AG04450 (cell line): ENCODE data around the gene CDADC1. TPM values are rescaled to one million over a fixed set of nuclear protein-coding genes. Genes with fewer than 3 reads are reported as not detected.
"Not testable (repeated sequence)": the region's sequence is repeated elsewhere in the genome, so short reads cannot be mapped to it uniquely, and the experiment has no call there.

Experiments
- CTCF ChIA-PET: fragments of 300-600, 350-600 bp; formaldehyde crosslinking; extraction: SDS; loops from one replicate; lab custom pipeline; 2022; ENCODE audit warnings: antibody characterized with exemption, inconsistent platforms; lab: Charles Lee
- POLR2A ChIA-PET: fragments of 350-600 bp; formaldehyde crosslinking; extraction: SDS; loops from one replicate; lab custom pipeline; 2021; ENCODE audit warnings: antibody characterized with exemption, inconsistent platforms; lab: Yijun Ruan, JAX
- DNase-seq: peaks from one replicate; pipeline ENCODE4 v3.0.0-alpha.2; 2011; ENCODE audit warnings: low read depth, low spot score
- H3K27ac ChIP-seq: one replicate; pipeline ENCODE4 v1.5.1; 2012; ENCODE audit warnings: low read depth, low read length, control low read depth
- H3K27me3 ChIP-seq: one replicate; pipeline ENCODE4 v1.6.0; 2012; ENCODE audit warnings: low read length; ENCODE audit not compliant: control insufficient read depth, insufficient read depth
- H3K4me3 ChIP-seq: 2 replicates; pipeline ENCODE4 v1.5.1; 2011; ENCODE audit warnings: mild to moderate bottlenecking, low read depth, low read length, control low read depth
- H3K9me3 ChIP-seq: 2 replicates; pipeline ENCODE4 v1.5.1; 2012; ENCODE audit warnings: low read length; ENCODE audit not compliant: control insufficient read depth, insufficient read depth
- CTCF ChIP-seq: IDR thresholded peaks from 2 replicates; pipeline ENCODE4 v1.5.1; 2011; ENCODE audit warnings: low read depth, low read length, control low read depth, inconsistent platforms
- polyA plus RNA-seq: library from polyadenylated mRNA; depleted of rRNA; stranded (reverse); fragments of >200 nt; gene quantifications from 2 replicates; pipeline ENCODE4 v1.2.3, GENCODE V29; 2011

Gene CDADC1
- polyA plus RNA-seq, 1 experiment = 6.4 TPM

GRCh38 chr13:49288458-49288857 is 40.7 kb downstream of the CDADC1 start:
- no peaks in the 10 kb centered on the region for H3K9me3 ChIP-seq
- POLR2A ChIA-PET = interaction anchor here (0.6 kb wide), 1 partner anchor 279 kb away, joined by 3 read pairs; no protein-coding TSS in a partner anchor
- no peaks in the 10 kb centered on the region for H3K27me3 ChIP-seq
- DNase-seq = no peak
- no peak for TF ChIP-seq CTCF
- H3K4me3 ChIP-seq = no peak overlapping the region
- CTCF ChIA-PET = interaction anchor here (0.6 to 4.4 kb wide), 2 partner anchors 7 to 178 kb away, joined by 3 to 34 read pairs; no protein-coding TSS in a partner anchor
- H3K27ac ChIP-seq = no peak overlapping the region

GRCh38 chr13:49292742-49293486 is 45.2 kb downstream of the CDADC1 start:
- no peak overlapping the region for H3K27ac ChIP-seq
- CTCF ChIA-PET = interaction anchor here (1.0 to 3.4 kb wide), 3 partner anchors 8 to 13 kb away, joined by 3 to 12 read pairs (median 4); no protein-coding TSS in a partner anchor
- H3K4me3 ChIP-seq = no peak overlapping the region
- no peak for TF ChIP-seq CTCF
- H3K27me3 ChIP-seq = no peaks in the 10 kb centered on the region
- DNase-seq = peak; percentile 77
- no peaks in the 10 kb centered on the region for H3K9me3 ChIP-seq
- POLR2A ChIA-PET = no interaction called here

GRCh38 chr13:49294723-49295122 is 47.0 kb downstream of the CDADC1 start:
- H3K4me3 ChIP-seq, H3K27me3 ChIP-seq, DNase-seq, H3K9me3 ChIP-seq, H3K27ac ChIP-seq: not testable (repeated sequence)
- POLR2A ChIA-PET = interaction anchor here (0.6 kb wide), 2 partner anchors 314 to 502 kb away, joined by 3 to 10 read pairs; no protein-coding TSS in a partner anchor
- CTCF ChIA-PET = interaction anchor here (1.9 to 3.4 kb wide), 2 partner anchors 14 to 142 kb away, joined by 9 to 12 read pairs; no protein-coding TSS in a partner anchor

- Histone ChIP-seq H3K27ac (no peak overlapping the region), H3K4me3 (no peak overlapping the region), H3K27me3 (no peaks in the 10 kb centered on the region), H3K9me3 (no peaks in the 10 kb centered on the region)
- ChIA-PET CTCF (interaction anchor here (1.9 to 3.4 kb wide), 2 partner anchors 15 to 141 kb away, joined by 9 to 12 read pairs; no protein-coding TSS in a partner anchor), POLR2A (interaction anchor here (0.6 kb wide), 2 partner anchors 314 to 502 kb away, joined by 3 to 10 read pairs; no protein-coding TSS in a partner anchor)
- DNase-seq = no peak
- TF ChIP-seq CTCF = no peak
These were observed 47.5 kb downstream of the CDADC1 start for GRCh38 chr13:49295244-49295643.

GRCh38 chr13:49296659-49297058 is 48.9 kb downstream of the CDADC1 start:
- no peak overlapping the region for H3K4me3 ChIP-seq
- no peak for DNase-seq
- CTCF ChIA-PET = interaction anchor here (0.7 to 0.9 kb wide), 3 partner anchors 10 to 197 kb away, joined by 3 read pairs; no protein-coding TSS in a partner anchor
- H3K9me3 ChIP-seq = no peaks in the 10 kb centered on the region
- no peaks in the 10 kb centered on the region for H3K27me3 ChIP-seq
- no peak for TF ChIP-seq CTCF
- POLR2A ChIA-PET = no interaction called here
- H3K27ac ChIP-seq = no peak overlapping the region
